ENCODE results near the gene CDC73. TPM values are rescaled to one million over a fixed set of nuclear protein-coding genes. Genes with fewer than 3 reads are reported as not detected.

Gene CDC73
- total RNA-seq, 1 experiment from 2014 or later: 63.2 TPM

GRCh38 chr1:193222056-193222615 is 100.3 kb downstream of the CDC73 start:
- ChIA-PET CTCF (interaction anchor here (0.7 kb wide), 1 partner anchor 32 kb away, joined by 4 read pairs; no protein-coding TSS in a partner anchor), POLR2A (no interaction called here), RAD21 (ENCODE audit: low non-redundant PET in 1 of 2, low total read pairs in 2 of 2, uncharacterized antibody in 2 of 2, unreplicated experiment in 2 of 2) (no interaction called here)
- H3K4me2 ChIP-seq (ENCODE audit: low read length): no peak overlapping the region
- BruUV-seq (replicated peaks): no TSS peak
- no peak overlapping the region for H3K9ac ChIP-seq (ENCODE audit: low read length)
- H3K9me2 ChIP-seq (ENCODE audit: insufficient read depth): no peaks in the 10 kb centered on the region
- H3K79me2 ChIP-seq (ENCODE audit: insufficient read depth, low read length): peaks cover 23% of the 10 kb centered on the region
- no peaks in the 10 kb centered on the region for H3K9me3 ChIP-seq (ENCODE audit: control insufficient read depth in 1 of 2, insufficient read depth in 1 of 2, low read depth in 1 of 2, low read length in 2 of 2)
- H2AFZ ChIP-seq (ENCODE audit: low read depth, low read length, poor library complexity, severe bottlenecking): no peak overlapping the region
- H3K4me3 ChIP-seq (replicated peaks in 1 of 2; ENCODE audit: low read depth in 1 of 2, low read length in 2 of 2): no peak overlapping the region
- H4K20me1 ChIP-seq (ENCODE audit: insufficient read depth): no peaks in the 10 kb centered on the region
- DNase-seq (ENCODE audit: low read depth, low spot score) (no peak), ATAC-seq (no peak)
- H3K27me3 ChIP-seq (ENCODE audit: insufficient read depth, low read length): no peaks in the 10 kb centered on the region
- no peaks in the 10 kb centered on the region for H3K4me1 ChIP-seq (ENCODE audit: control insufficient read depth in 1 of 2, insufficient read depth in 2 of 2, low read length in 2 of 2)
- intact Hi-C loops (cut with micrococcal nuclease): no loop called here
- no peak overlapping the region for H3K27ac ChIP-seq (ENCODE audit: low read depth, low read length)
- no peaks in the 10 kb centered on the region; a peak in 1 of 4 replicates for H3K36me3 ChIP-seq (ENCODE audit: control insufficient read depth in 1 of 2, insufficient read depth in 2 of 2, low read length in 2 of 2)
- no peak for TF ChIP-seq CEBPB (IDR thresholded peaks at IDR 0.05; ENCODE audit: low read depth)
- TF ChIP-seq CTCF (IDR thresholded peaks at IDR 0.05 in 2 of 3, conservative IDR thresholded peaks at IDR 0.05 in 1 of 3; ENCODE audit: borderline replicate concordance in 1 of 3, insufficient read depth in 1 of 3, low read depth in 2 of 3, low read length in 2 of 3): no peak
- TF ChIP-seq EZH2 (IDR thresholded peaks at IDR 0.05): no peak
- TF ChIP-seq ZBTB33 (IDR thresholded peaks at IDR 0.05; ENCODE audit: extremely low read depth, insufficient replicate concordance, low read length): no peak
- TF ChIP-seq EGR1 (IDR thresholded peaks at IDR 0.05; ENCODE audit: low read depth): no peak
- no peak for TF ChIP-seq ZNF274 (IDR thresholded peaks at IDR 0.05; ENCODE audit: low read depth, low read length)
- no peak for TF ChIP-seq REST (IDR thresholded peaks at IDR 0.05; ENCODE audit: low read depth)
- TF ChIP-seq YY1 (IDR thresholded peaks at IDR 0.05; ENCODE audit: extremely low read depth, insufficient replicate concordance, low read depth, low read length): no peak
- no peak for TF ChIP-seq FOSL1 (IDR thresholded peaks at IDR 0.05; ENCODE audit: low read depth)
- no peak for TF ChIP-seq ELF1 (IDR thresholded peaks at IDR 0.05; ENCODE audit: borderline replicate concordance, low read depth)
- no peak for TF ChIP-seq SIN3A (IDR thresholded peaks at IDR 0.05; ENCODE audit: low read depth)

Data from HCT116 (cell line).